Gastrocnemius medialis (tissue), 4 donors: Measurements from ENCODE around the gene MAPKAP1. TPM values are rescaled to one million over a fixed set of nuclear protein-coding genes. Genes with fewer than 3 reads are reported as not detected.

Experiments
- ATAC-seq, 2 donors: fragments of 150-250 bp; one replicate each; pipeline ENCODE4 v1.9.1; 2016
- DNase-seq, 2 donors: peaks; one replicate each; pipeline ENCODE4 v3.0.0-alpha.2; 2019
- H3K27ac ChIP-seq, 4 donors: fragments of 200-600 bp; sonication (generic); 1 replicate in 1 of 4; 2 replicates in 3 of 4; pipeline ENCODE4 v1.5.1; 2016 to 2018; ENCODE audit warnings: mild to moderate bottlenecking in 2 of 4, moderate library complexity in 1 of 4
- H3K27me3 ChIP-seq, 3 donors: fragments of 200-600 bp; sonication (generic) in 2 of 3; 1 replicate in 1 of 3; 2 replicates in 2 of 3; pipeline versions ENCODE4 v1.5.1 to v1.6.0; 2016 to 2019; ENCODE audit warnings: mild to moderate bottlenecking in 1 of 3, moderate library complexity in 1 of 3
- H3K36me3 ChIP-seq, 2 donors: fragments of 200-600 bp; sonication (generic) in 1 of 2; one replicate each; pipeline ENCODE4 v1.5.1; 2017 to 2018
- H3K4me1 ChIP-seq, 2 donors: fragments of 200-600 bp; sonication (generic) in 1 of 2; one replicate each; pipeline ENCODE4 v1.5.1; 2016 to 2017; ENCODE audit warnings: mild to moderate bottlenecking in 2 of 2
- H3K4me3 ChIP-seq, 4 donors: fragments of 200-600 bp; sonication (generic) in 3 of 4; 1 replicate in 1 of 4; 2 replicates in 3 of 4; pipeline ENCODE4 v1.5.1; 2016 to 2019; ENCODE audit warnings: mild to moderate bottlenecking in 2 of 4
- H3K9me3 ChIP-seq, 3 donors: fragments of 200-600 bp; sonication (generic) in 2 of 3; 1 replicate in 1 of 3; 2 replicates in 2 of 3; pipeline ENCODE4 v1.5.1; 2016 to 2019
- POLR2A ChIP-seq, 2 donors: fragments of 450-650 bp; IDR thresholded peaks; one replicate each; pipeline ENCODE4 v1.6.1; 2017; ENCODE audit warnings: antibody characterized with exemption in 2 of 2, mild to moderate bottlenecking in 2 of 2, moderate library complexity in 2 of 2
- in situ Hi-C, 4 donors: fragments of 200-750 bp; cut with MboI; loops; one replicate each; pipeline versions ENCODE4 v1.15.0 to v1.8.0; 2017; ENCODE audit warnings: low sequenced_read_pairs in 4 of 4
- intact Hi-C: fragments of 100-400 bp; cut with DNase I; formaldehyde crosslinking; loops from one replicate; pipeline ENCODE4 v1.15.1; 2023; ENCODE audit warnings: low total_unique reads
- total RNA-seq, 4 donors: library from RNA; depleted of rRNA; stranded (reverse); fragments of >200 nt; gene quantifications; one replicate each; pipeline versions ENCODE4 v1.1.0 to v1.2.3, GENCODE V29; 2016
- TF ChIP-seq, protein P1 (sequence below), 5 experiments: fragments of 450-650 bp in 3 of 5; fragments of 200-600 bp in 2 of 5; sonication (generic) in 2 of 5; IDR thresholded peaks in 4 of 5; conservative IDR thresholded peaks in 1 of 5; 1 replicate in 4 of 5; 2 replicates in 1 of 5; pipeline ENCODE4 v1.5.1; 2016 to 2019; ENCODE audit warnings: antibody characterized with exemption in 5 of 5, mild to moderate bottlenecking in 3 of 5, moderate library complexity in 3 of 5

Gene MAPKAP1
- total RNA-seq, 4 donors from 2014 or later = 58.2 to 123 (median 104) TPM

DNA sequence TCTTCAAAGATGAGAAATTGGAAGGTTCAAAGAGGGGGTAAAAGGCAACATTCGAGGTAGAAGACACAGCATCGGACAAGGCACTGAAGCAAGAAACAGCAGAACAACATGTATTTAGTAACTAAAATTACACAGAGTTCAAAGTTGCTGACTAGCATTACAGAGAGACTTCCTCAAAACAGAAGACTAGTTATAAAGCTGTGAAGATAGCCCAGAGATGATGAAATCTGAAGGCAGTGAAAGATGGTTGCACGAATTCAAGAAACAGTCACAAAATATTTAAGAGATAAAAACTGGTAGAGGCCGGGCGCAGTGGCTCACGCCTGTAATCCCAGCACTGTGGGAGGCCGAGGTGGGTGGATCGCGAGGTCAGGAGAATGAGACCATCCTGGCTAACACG, 16.3 kb downstream of the MAPKAP1 start:
- Histone ChIP-seq H3K9me3 (no peaks in the 10 kb centered on the region), H3K4me1 (peaks cover 0 to 9% of the 10 kb centered on the region in 2 donors), H3K36me3 (no peaks in the 10 kb centered on the region), H3K27me3 (no peaks in the 10 kb centered on the region), H3K27ac (no peak overlapping the region), H3K4me3 (no peak overlapping the region)
- in situ Hi-C loops (no loop called here), intact Hi-C loops (no loop called here)
- ATAC-seq (no peak), DNase-seq (no peak)
- no peak for TF ChIP-seq POLR2A (IDR thresholded peaks at IDR 0.05)
- TF ChIP-seq, protein P1, sequence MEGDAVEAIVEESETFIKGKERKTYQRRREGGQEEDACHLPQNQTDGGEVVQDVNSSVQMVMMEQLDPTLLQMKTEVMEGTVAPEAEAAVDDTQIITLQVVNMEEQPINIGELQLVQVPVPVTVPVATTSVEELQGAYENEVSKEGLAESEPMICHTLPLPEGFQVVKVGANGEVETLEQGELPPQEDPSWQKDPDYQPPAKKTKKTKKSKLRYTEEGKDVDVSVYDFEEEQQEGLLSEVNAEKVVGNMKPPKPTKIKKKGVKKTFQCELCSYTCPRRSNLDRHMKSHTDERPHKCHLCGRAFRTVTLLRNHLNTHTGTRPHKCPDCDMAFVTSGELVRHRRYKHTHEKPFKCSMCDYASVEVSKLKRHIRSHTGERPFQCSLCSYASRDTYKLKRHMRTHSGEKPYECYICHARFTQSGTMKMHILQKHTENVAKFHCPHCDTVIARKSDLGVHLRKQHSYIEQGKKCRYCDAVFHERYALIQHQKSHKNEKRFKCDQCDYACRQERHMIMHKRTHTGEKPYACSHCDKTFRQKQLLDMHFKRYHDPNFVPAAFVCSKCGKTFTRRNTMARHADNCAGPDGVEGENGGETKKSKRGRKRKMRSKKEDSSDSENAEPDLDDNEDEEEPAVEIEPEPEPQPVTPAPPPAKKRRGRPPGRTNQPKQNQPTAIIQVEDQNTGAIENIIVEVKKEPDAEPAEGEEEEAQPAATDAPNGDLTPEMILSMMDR (IDR thresholded peaks at IDR 0.05 in 4 of 5, conservative IDR thresholded peaks at IDR 0.05 in 1 of 5) = no peak

DNA sequence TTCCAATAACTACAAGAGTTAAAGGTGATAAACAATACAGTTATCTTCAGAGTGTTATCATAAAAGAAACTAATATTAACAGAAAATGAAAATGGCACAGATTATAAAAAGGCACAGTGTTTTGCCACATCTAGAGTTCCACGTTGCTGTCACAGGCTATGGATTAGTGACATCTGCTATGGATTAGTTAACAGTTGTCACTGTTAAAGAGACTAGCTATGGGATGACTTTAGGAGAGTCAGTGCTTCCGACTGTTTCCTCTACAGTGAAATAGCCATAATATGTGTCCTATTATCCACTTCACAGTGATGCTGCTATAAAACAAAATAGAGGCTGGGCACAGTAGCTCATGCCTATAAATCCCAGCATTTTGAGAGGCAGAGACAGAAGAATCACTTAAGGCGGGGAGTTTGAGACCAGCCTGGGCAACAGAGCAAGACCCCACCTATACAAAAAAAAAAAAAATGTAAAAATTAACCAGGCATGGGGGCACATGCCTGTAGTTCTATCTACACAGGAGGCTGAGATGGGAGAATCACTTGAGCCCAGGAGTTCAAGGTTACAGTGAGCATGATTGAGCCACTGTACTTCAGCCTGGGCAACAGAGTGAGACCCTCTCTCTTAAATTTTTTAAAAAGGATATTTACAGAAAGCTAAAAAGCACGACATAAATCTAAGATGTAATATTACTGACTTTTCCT, 19.7 kb downstream of the MAPKAP1 start:
- Histone ChIP-seq H3K4me3 (no peak overlapping the region), H3K4me1 (peaks cover 0 to 6% of the 10 kb centered on the region in 2 donors), H3K27ac (no peak overlapping the region), H3K36me3 (no peaks in the 10 kb centered on the region), H3K9me3 (no peaks in the 10 kb centered on the region), H3K27me3 (no peaks in the 10 kb centered on the region)
- intact Hi-C loops (no loop called here), in situ Hi-C loops (no loop called here)
- DNase-seq (no peak), ATAC-seq (no peak)
- TF ChIP-seq POLR2A (IDR thresholded peaks at IDR 0.05) = no peak
- TF ChIP-seq, protein P1 (IDR thresholded peaks at IDR 0.05 in 4 of 5, conservative IDR thresholded peaks at IDR 0.05 in 1 of 5) = no peak

DNA sequence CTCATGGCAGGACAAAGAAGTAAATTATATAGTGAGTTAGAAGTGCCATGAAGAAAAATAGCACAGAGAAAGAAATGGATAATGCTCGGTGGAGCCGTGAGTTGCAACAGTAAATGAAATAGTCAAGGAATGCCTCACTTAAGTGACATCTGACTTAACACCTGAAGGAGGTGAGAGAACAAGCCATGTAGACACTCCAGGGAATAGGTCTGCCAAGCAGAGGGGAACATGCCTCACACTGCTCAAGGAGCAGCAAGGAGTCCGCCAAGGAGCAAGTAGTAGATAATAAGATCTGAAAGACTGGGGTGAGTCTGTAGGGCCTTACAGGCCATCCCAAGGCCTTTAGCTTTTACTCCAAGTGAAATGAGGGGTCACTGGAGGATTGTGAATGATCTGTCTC, 21.8 kb downstream of the MAPKAP1 start:
- Histone ChIP-seq H3K4me3 (no peak overlapping the region), H3K9me3 (no peaks in the 10 kb centered on the region), H3K36me3 (no peaks in the 10 kb centered on the region), H3K27ac (no peak overlapping the region), H3K27me3 (no peaks in the 10 kb centered on the region), H3K4me1 (peaks cover 0 to 6% of the 10 kb centered on the region in 2 donors)
- DNase-seq = no peak
- in situ Hi-C loops (no loop called here), intact Hi-C loops (no loop called here)
- no peak for ATAC-seq
- no peak for TF ChIP-seq POLR2A (IDR thresholded peaks at IDR 0.05)
- TF ChIP-seq, protein P1 (IDR thresholded peaks at IDR 0.05 in 4 of 5, conservative IDR thresholded peaks at IDR 0.05 in 1 of 5) = no peak

DNA sequence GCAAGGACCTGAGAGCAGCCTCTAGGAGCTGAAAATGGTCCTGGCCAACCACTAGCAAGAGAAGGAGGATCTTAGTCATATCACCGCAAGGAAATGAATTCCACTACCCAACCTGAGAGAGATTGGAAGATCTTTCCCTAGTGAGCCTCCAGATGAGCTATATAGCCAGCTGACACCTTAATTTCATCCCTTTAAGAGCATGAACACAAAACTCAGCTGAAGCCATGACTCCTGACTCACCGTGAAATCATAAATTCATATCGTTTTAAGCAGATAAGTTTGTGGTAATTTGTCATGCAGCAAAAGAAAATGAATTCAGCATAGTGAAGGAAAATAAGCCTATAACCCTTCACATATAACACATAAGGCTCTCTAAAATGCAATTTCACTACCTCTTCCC, 23.5 kb downstream of the MAPKAP1 start:
- intact Hi-C loops (no loop called here), in situ Hi-C loops (no loop called here)
- Histone ChIP-seq H3K27me3 (no peaks in the 10 kb centered on the region), H3K4me3 (no peak overlapping the region), H3K4me1 (peaks cover 0 to 6% of the 10 kb centered on the region in 2 donors), H3K27ac (no peak overlapping the region), H3K9me3 (no peaks in the 10 kb centered on the region), H3K36me3 (no peaks in the 10 kb centered on the region)
- DNase-seq (no peak), ATAC-seq (no peak)
- TF ChIP-seq, protein P1 (IDR thresholded peaks at IDR 0.05 in 4 of 5, conservative IDR thresholded peaks at IDR 0.05 in 1 of 5) = no peak
- TF ChIP-seq POLR2A (IDR thresholded peaks at IDR 0.05) = no peak

DNA sequence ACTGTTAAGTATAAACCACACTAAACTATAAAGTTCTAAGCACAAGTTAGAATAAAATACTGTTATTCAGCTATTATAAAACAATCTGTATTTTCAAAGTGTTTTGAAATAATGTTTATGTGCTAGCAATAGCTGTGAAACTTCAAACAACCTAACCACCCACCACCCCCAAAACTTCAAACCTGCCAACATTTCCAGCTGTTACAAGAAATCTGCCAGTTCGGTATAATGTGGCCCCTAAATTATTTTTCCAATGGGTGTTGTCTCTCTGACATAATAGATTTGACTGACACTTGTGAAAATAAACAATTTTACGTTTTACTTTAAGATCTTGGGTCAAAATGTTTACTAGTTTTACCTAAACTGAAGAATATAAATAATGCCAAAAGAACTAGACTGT, 24.7 kb downstream of the MAPKAP1 start:
- Histone ChIP-seq H3K36me3 (no peaks in the 10 kb centered on the region), H3K27me3 (no peaks in the 10 kb centered on the region), H3K27ac (no peak overlapping the region), H3K4me1 (peaks cover 0 to 6% of the 10 kb centered on the region in 2 donors), H3K9me3 (no peaks in the 10 kb centered on the region), H3K4me3 (no peak overlapping the region)
- no peak for ATAC-seq
- no peak for TF ChIP-seq POLR2A (IDR thresholded peaks at IDR 0.05)
- TF ChIP-seq, protein P1 (IDR thresholded peaks at IDR 0.05 in 4 of 5, conservative IDR thresholded peaks at IDR 0.05 in 1 of 5) = no peak
- in situ Hi-C loops = no loop called here
- intact Hi-C loops = no loop called here
- DNase-seq = no peak
